Mucosa of descending colon (tissue), 3 donors: Measurements from ENCODE around the gene BRF1. TPM values are rescaled to one million over a fixed set of nuclear protein-coding genes. Genes with fewer than 3 reads are reported as not detected.
A peak's percentile ranks its signal among the peaks of the same experiment; 100 is the strongest.

ENCODE experiments used
- ATAC-seq: fragments of 200-7000 bp; cut with Tn5 transposase; one replicate; pipeline ENCODE4 v1.9.1; 2020; ENCODE audit warnings: mild to moderate bottlenecking, moderate library complexity
- DNase-seq, 3 donors: peaks; one replicate each; pipeline ENCODE4 v3.0.0-alpha.2; 2020
- H3K36me3 ChIP-seq: fragments of 200-600 bp; one replicate; pipeline ENCODE4 v1.8.0; 2021; ENCODE audit warnings: low read depth, mild to moderate bottlenecking
- H3K4me1 ChIP-seq: fragments of 200-600 bp; one replicate; pipeline ENCODE4 v1.8.0; 2021; ENCODE audit warnings: low read depth, mild to moderate bottlenecking
- H3K4me3 ChIP-seq: fragments of 200-600 bp; one replicate; pipeline ENCODE4 v1.8.0; 2021; ENCODE audit warnings: mild to moderate bottlenecking
- H3K9me3 ChIP-seq: fragments of 200-600 bp; one replicate; pipeline ENCODE4 v1.8.0; 2021; ENCODE audit warnings: mild to moderate bottlenecking
- intact Hi-C, 2 donors: fragments of 100-400 bp; cut with DNase I in 1 of 2; cut with micrococcal nuclease in 1 of 2; formaldehyde crosslinking; loops; one replicate each; pipeline versions ENCODE4 v1.11.0 to v1.11.1; 2022; cut with DNase I, micrococcal nuclease
- total RNA-seq, 3 donors: library from RNA; stranded (reverse); fragmentation: NEBNext Ultra II Directional in 2 of 3; extraction: Animal tissue kit (Norgen Biotek cat#: 25700) in 2 of 3; gene quantifications; one replicate each; pipeline versions ENCODE4 v1.2.1 to v1.2.4, GENCODE V29; 2021 to 2023
- TF ChIP-seq, protein P1 (sequence below): fragments of 200-600 bp; IDR thresholded peaks from one replicate; pipeline ENCODE4 v1.8.0; 2022; ENCODE audit warnings: antibody characterized with exemption, mild to moderate bottlenecking
- donor health status: DM: no; HTN: no; CAD: no; lungs with moderate emphysema.
- donor health status: DM: no; HTN: no; CAD: no.
- donor health status: DM: no; HTN: yes; CAD: no.

BRF1 gene
- total RNA-seq, 3 donors from 2014 or later: 27.4 to 40.1 (median 34.2) TPM

DNA sequence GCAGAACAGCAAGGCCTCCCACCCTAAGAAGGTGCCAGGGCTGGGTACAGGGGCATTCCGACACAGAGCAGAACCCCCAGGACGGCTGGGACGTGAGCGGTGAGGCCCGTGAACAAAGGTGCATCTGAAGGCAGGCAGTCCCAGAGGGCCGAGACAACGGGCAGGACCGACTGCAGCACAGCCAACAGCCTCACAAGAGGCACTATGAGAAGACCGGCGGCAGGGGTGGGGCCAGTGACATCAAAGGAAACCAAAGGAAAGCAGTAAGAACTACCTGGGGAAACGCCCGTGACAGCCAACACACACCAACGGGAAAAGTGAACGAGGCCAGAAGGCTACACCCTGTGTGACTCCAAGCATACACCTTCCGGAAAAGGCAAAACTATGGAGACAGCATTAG, 43.3 kb downstream of the BRF1 start:
- TF ChIP-seq, protein P1, sequence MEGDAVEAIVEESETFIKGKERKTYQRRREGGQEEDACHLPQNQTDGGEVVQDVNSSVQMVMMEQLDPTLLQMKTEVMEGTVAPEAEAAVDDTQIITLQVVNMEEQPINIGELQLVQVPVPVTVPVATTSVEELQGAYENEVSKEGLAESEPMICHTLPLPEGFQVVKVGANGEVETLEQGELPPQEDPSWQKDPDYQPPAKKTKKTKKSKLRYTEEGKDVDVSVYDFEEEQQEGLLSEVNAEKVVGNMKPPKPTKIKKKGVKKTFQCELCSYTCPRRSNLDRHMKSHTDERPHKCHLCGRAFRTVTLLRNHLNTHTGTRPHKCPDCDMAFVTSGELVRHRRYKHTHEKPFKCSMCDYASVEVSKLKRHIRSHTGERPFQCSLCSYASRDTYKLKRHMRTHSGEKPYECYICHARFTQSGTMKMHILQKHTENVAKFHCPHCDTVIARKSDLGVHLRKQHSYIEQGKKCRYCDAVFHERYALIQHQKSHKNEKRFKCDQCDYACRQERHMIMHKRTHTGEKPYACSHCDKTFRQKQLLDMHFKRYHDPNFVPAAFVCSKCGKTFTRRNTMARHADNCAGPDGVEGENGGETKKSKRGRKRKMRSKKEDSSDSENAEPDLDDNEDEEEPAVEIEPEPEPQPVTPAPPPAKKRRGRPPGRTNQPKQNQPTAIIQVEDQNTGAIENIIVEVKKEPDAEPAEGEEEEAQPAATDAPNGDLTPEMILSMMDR: no peak
- Histone ChIP-seq H3K9me3 (no peaks in the 10 kb centered on the region), H3K4me1 (peaks cover 18% of the 10 kb centered on the region), H3K36me3 (no peaks in the 10 kb centered on the region), H3K4me3 (no peak overlapping the region)
- ATAC-seq (peak; percentile 95), DNase-seq (peak; percentile 90 to 97 (median 92))
- intact Hi-C loops: no loop called here

DNA sequence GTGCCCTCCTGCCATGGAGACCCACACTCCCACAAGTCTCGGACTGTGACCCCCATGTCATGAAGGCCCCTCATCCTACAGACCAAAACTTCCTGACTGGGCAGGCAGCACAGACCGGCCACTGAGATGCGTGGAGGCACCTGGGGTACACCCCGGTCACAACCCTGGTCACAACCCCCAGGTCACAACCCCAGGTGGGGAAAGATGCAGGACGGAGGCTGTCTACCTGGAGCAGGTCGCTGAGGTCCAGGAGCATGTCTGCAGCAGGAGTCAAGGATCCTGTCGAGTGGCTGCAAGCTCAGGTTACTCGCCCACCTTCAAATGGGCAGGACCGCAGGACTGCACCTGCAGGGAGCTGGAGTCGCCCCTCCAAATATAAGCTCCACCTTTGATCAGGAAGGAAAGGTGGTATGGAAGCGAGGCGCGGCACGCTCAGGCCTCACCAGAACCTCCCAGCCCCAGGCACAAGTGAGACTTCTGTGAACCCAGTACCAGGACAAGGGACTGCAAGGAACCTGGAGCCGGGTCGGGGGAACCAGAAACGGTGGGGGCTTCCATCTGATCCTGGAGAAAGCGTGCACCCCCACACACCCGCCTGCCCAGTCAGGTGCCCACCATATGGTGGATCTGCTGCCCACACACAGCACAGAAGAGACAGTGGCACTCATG, 44.4 kb downstream of the BRF1 start:
- Histone ChIP-seq H3K36me3 (no peaks in the 10 kb centered on the region), H3K4me1 (peaks cover 18% of the 10 kb centered on the region), H3K9me3 (no peaks in the 10 kb centered on the region), H3K4me3 (no peak overlapping the region)
- TF ChIP-seq, protein P1: no peak
- no peak for ATAC-seq
- no peak for DNase-seq
- intact Hi-C loops: no loop called here

DNA sequence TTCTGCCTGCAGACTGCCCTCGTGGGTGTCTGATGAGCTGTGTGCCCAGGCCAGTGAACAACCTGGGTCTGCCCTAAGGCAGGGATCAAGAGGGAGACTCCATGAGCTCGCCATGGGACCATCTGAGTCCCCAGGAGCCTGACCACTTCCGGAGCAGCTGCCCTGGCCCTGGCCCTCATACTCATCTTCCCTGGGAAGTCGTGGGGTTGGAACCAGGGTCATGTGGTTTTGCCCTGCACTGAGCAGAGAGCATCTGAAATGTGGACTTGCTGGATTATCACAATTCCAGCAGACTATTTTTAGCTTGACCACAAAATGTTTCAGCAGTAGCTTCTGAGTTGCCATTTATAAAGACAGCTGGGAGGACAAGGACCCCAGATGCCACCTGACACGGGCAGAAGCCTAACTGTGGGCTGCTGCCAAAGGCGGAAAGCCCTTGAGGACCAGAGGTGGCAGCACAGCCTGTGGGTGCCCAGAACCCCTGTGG, 45.7 kb downstream of the BRF1 start:
- Histone ChIP-seq H3K9me3 (no peaks in the 10 kb centered on the region), H3K4me1 (peaks cover 18% of the 10 kb centered on the region), H3K4me3 (no peak overlapping the region), H3K36me3 (no peaks in the 10 kb centered on the region)
- no peak for DNase-seq
- intact Hi-C loops: no loop called here
- TF ChIP-seq, protein P1: no peak
- ATAC-seq: no peak

DNA sequence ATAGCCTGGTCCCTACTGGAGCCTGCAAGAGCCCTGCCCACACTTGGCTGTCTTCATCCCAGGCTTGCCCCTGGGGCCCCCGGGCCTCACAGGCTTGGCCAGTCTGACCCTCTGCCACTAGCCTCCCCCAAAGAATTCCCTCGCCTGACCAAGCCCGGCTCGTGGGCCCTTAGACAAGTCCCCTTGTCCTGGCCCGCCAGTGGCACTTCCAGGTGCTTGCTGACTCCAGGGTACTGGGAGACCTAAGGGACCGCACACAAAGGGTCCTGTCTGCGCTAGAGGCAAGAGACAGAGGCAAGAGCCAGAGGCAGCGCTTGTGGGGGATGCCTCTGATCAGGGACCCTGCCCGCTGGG, 47.5 kb downstream of the BRF1 start:
- H3K4me1 ChIP-seq: peaks cover 9% of the 10 kb centered on the region
- H3K9me3 ChIP-seq: no peaks in the 10 kb centered on the region
- H3K4me3 ChIP-seq: no peak overlapping the region
- intact Hi-C loops: no loop called here
- TF ChIP-seq, protein P1: no peak
- no peaks in the 10 kb centered on the region for H3K36me3 ChIP-seq
- no peak for ATAC-seq
- DNase-seq: no peak

DNA sequence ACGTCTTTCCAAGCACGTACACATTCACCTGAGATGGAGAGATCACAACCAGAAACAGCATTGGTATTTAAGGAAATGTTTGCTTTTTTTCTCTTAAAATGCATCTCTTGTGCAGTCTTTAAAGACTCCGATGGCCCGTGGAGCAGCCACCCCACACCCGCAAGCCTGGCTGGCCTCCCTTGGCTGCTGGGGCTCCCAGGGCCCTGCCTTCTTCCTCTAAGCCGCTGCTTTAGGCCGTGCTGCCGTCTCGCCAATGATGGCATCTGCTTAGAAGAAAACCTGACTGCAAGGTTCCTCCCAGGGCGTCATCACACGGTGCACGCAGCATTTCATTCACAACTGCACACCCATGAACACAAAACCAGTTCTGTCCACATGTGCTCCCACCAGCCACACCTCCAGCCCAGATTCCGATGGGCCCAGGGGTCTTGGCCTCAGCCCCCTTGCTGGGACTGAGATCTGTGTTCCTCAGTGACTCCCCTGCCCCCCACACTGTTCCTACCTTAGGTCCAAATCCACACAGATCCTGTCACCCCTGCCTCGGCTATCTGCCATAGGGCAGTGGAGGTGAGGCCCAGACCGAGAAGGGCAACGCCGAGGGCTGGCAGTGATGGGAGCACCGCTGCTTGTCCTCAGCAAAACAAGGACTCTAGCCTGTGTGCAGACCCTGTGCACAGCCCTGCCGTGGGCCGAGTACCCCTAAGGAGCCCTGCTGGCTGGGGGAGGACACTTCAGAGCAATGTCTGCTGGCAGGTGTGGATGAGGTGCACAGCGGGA, 48.1 kb downstream of the BRF1 start:
- Histone ChIP-seq H3K4me3 (no peak overlapping the region), H3K36me3 (no peaks in the 10 kb centered on the region), H3K9me3 (no peaks in the 10 kb centered on the region), H3K4me1 (peaks cover 10% of the 10 kb centered on the region)
- DNase-seq (no peak), ATAC-seq (no peak)
- intact Hi-C loops: no loop called here
- TF ChIP-seq, protein P1: no peak
